IMR-90 (cell line): ENCODE measurements around the gene PIAS2. TPM values are rescaled to one million over a fixed set of nuclear protein-coding genes. Genes with fewer than 3 reads are reported as not detected.

Experiments
- ATAC-seq: fragments of 200-7000 bp; cut with Tn5 transposase; 2 replicates; pipeline ENCODE4 v1.9.1; 2020; ENCODE audit warnings: low read depth, mild to moderate bottlenecking, moderate library complexity
- BruUV-seq: library from RNA; stranded (reverse); fragments of 400-500 nt; replicated peaks from 2 replicates; lab custom pipeline; 2021; lab: Mats Ljungman, UMichigan
- CTCF ChIA-PET: fragments of 300-600 bp; formaldehyde crosslinking; extraction: SDS; loops from one replicate; lab custom pipeline; 2021; ENCODE audit warnings: antibody characterized with exemption; lab: Yijun Ruan, JAX
- POLR2A ChIA-PET: fragments of 300-600 bp; sonication (Branson Sonifier 250); formaldehyde crosslinking; loops from one replicate; lab custom pipeline; 2022; ENCODE audit warnings: antibody characterized with exemption; ENCODE audit not compliant: unreplicated experiment; lab: Charles Lee
- DNase-seq: peaks from one replicate; pipeline ENCODE4 v3.0.0; 2013
- H2AFZ ChIP-seq: replicated peaks from 2 replicates; pipeline ENCODE3; 2013; ENCODE audit warnings: low read length, mild to moderate bottlenecking; ENCODE audit not compliant: poor library complexity
- H2AK5ac ChIP-seq: 2 replicates; pipeline ENCODE4 v1.6.1; 2013; ENCODE audit warnings: low read depth, low read length, inconsistent platforms
- H2AK9ac ChIP-seq: replicated peaks from 2 replicates; pipeline ENCODE3; 2013; ENCODE audit warnings: mild to moderate bottlenecking, low read depth, low read length, moderate library complexity; ENCODE audit not compliant: poor library complexity
- H2BK120ac ChIP-seq: 2 replicates; pipeline ENCODE4 v1.6.1; 2013; ENCODE audit warnings: low read depth, low read length, inconsistent platforms
- H2BK15ac ChIP-seq: 3 replicates; pipeline ENCODE4 v1.6.1; 2013; ENCODE audit warnings: low read depth, low read length, inconsistent platforms
- H2BK20ac ChIP-seq: 2 replicates; pipeline ENCODE4 v1.6.1; 2013; ENCODE audit warnings: low read depth, mild to moderate bottlenecking, inconsistent platforms, low read length, moderate library complexity
- H2BK5ac ChIP-seq: 2 replicates; pipeline ENCODE4 v1.6.1; 2013; ENCODE audit warnings: mild to moderate bottlenecking, low read depth, low read length, inconsistent platforms; ENCODE audit not compliant: poor library complexity, severe bottlenecking
- H3K14ac ChIP-seq: replicated peaks from 2 replicates; pipeline ENCODE4 v1.6.1; 2013; ENCODE audit warnings: low read depth, low read length, inconsistent platforms
- H3K18ac ChIP-seq: 2 replicates; pipeline ENCODE4 v1.6.1; 2013; ENCODE audit warnings: low read depth, low read length, control low read depth
- H3K23ac ChIP-seq: 2 replicates; pipeline ENCODE4 v1.6.1; 2013; ENCODE audit warnings: low read depth, low read length, inconsistent platforms
- H3K27ac ChIP-seq: 2 replicates; pipeline ENCODE4 v1.5.1; 2013; ENCODE audit warnings: mild to moderate bottlenecking, control low read depth, low read length; ENCODE audit not compliant: insufficient read depth
- H3K27me3 ChIP-seq: 2 replicates; pipeline ENCODE4 v1.6.1; 2013; ENCODE audit warnings: low read length; ENCODE audit not compliant: control insufficient read depth, insufficient read depth
- H3K36me3 ChIP-seq: 2 replicates; pipeline ENCODE4 v1.6.1; 2013; ENCODE audit warnings: low read length, mixed read lengths; ENCODE audit not compliant: control insufficient read depth, insufficient read depth
- H3K4ac ChIP-seq: 2 replicates; pipeline ENCODE4 v1.6.1; 2013; ENCODE audit warnings: low read depth, low read length, inconsistent platforms
- H3K4me1 ChIP-seq: 2 replicates; pipeline ENCODE4 v1.6.1; 2013; ENCODE audit warnings: low read length, mixed read lengths; ENCODE audit not compliant: control insufficient read depth, insufficient read depth
- H3K4me2 ChIP-seq: 2 replicates; pipeline ENCODE4 v1.6.1; 2013; ENCODE audit warnings: low read depth, mild to moderate bottlenecking, control low read depth, low read length, moderate library complexity
- H3K4me3 ChIP-seq: 2 replicates; pipeline ENCODE4 v1.5.1; 2013; ENCODE audit warnings: low read depth, mild to moderate bottlenecking, control low read depth, low read length, moderate library complexity; ENCODE audit not compliant: insufficient read depth
- H3K56ac ChIP-seq: 2 replicates; pipeline ENCODE4 v1.6.1; 2013; ENCODE audit warnings: low read length, inconsistent platforms; ENCODE audit not compliant: insufficient read depth; ENCODE audit errors: extremely low read depth
- H3K79me1 ChIP-seq, 2 experiments: 2 replicates each; pipeline ENCODE4 v1.6.1; 2013; ENCODE audit warnings: low read length in 2 of 2, inconsistent platforms in 1 of 2, low read depth in 1 of 2
- H3K9ac ChIP-seq: 2 replicates; pipeline ENCODE4 v1.6.1; 2013; ENCODE audit warnings: low read depth, low read length, control low read depth
- H3K9me1 ChIP-seq: 2 replicates; pipeline ENCODE4 v1.6.1; 2013; ENCODE audit warnings: low read length, inconsistent platforms; ENCODE audit not compliant: insufficient read depth
- H3K9me3 ChIP-seq: 2 replicates; pipeline ENCODE4 v1.6.1; 2013; ENCODE audit warnings: low read length; ENCODE audit not compliant: control insufficient read depth, insufficient read depth
- H4K20me1 ChIP-seq: 2 replicates; pipeline ENCODE4 v1.6.1; 2013; ENCODE audit warnings: low read length, inconsistent platforms; ENCODE audit not compliant: insufficient read depth
- H4K5ac ChIP-seq: 2 replicates; pipeline ENCODE4 v1.6.1; 2013; ENCODE audit warnings: mild to moderate bottlenecking, low read depth, low read length, control low read depth
- H4K8ac ChIP-seq, 2 experiments: 2 replicates each; pipeline ENCODE4 v1.6.1; 2013; ENCODE audit warnings: low read depth in 2 of 2, low read length in 2 of 2, control low read depth in 1 of 2, inconsistent platforms in 1 of 2
- H4K91ac ChIP-seq: 2 replicates; pipeline ENCODE4 v1.6.1; 2013; ENCODE audit warnings: low read depth, low read length, inconsistent platforms; ENCODE audit not compliant: insufficient read depth
- BHLHE40 ChIP-seq: fragments of 150-350 bp; IDR thresholded peaks from 2 replicates; pipeline ENCODE4 v1.6.1; 2016; ENCODE audit warnings: mild to moderate bottlenecking, low read depth, low read length
- CEBPB ChIP-seq: IDR thresholded peaks from 2 replicates; pipeline ENCODE4 v1.6.1; 2012; ENCODE audit warnings: low read depth, low read length, improper control_type of control experiment
- CHD1 ChIP-seq: IDR thresholded peaks from 2 replicates; pipeline ENCODE4 v1.6.1; 2012; ENCODE audit warnings: low read depth, low read length, improper control_type of control experiment
- CTCF ChIP-seq: conservative IDR thresholded peaks from 2 replicates; pipeline ENCODE4 v1.5.1; 2012; ENCODE audit warnings: mild to moderate bottlenecking, low read depth, low read length, improper control_type of control experiment
- FOS ChIP-seq: fragments of 150-350 bp; IDR thresholded peaks from 2 replicates; pipeline ENCODE4 v1.6.1; 2016; ENCODE audit warnings: low read depth, low read length
- MAFK ChIP-seq: IDR thresholded peaks from 2 replicates; pipeline ENCODE4 v1.6.1; 2012; ENCODE audit warnings: low read depth, low read length, improper control_type of control experiment
- MAZ ChIP-seq: IDR thresholded peaks from 2 replicates; pipeline ENCODE4 v1.6.1; 2012; ENCODE audit warnings: low read depth, mild to moderate bottlenecking, low read length, improper control_type of control experiment, moderate library complexity, borderline replicate concordance
- MXI1 ChIP-seq: IDR thresholded peaks from 2 replicates; pipeline ENCODE4 v1.6.1; 2012; ENCODE audit warnings: low read depth, mild to moderate bottlenecking, low read length, moderate library complexity, borderline replicate concordance
- NFE2L2 ChIP-seq: fragments of 150-350 bp; IDR thresholded peaks from 2 replicates; pipeline ENCODE4 v1.6.1; 2016; ENCODE audit warnings: low read depth, mild to moderate bottlenecking, low read length
- POLR2A ChIP-seq: IDR thresholded peaks from 2 replicates; pipeline ENCODE4 v1.6.1; 2012; ENCODE audit warnings: mild to moderate bottlenecking, low read depth, low read length
- RAD21 ChIP-seq: IDR thresholded peaks from 2 replicates; pipeline ENCODE4 v1.6.1; 2012; ENCODE audit warnings: low read length, improper control_type of control experiment
- RCOR1 ChIP-seq: IDR thresholded peaks from 2 replicates; pipeline ENCODE4 v1.6.1; 2012; ENCODE audit warnings: mild to moderate bottlenecking, low read length, improper control_type of control experiment; ENCODE audit not compliant: insufficient replicate concordance
- RFX5 ChIP-seq: IDR thresholded peaks from 2 replicates; pipeline ENCODE4 v1.8.0; 2012; ENCODE audit warnings: low read depth, mild to moderate bottlenecking, low read length, moderate library complexity
- SMC3 ChIP-seq: fragments of 150-350 bp; IDR thresholded peaks from 2 replicates; pipeline ENCODE4 v1.6.1; 2016; ENCODE audit warnings: low read depth, mild to moderate bottlenecking, antibody characterized with exemption, low read length, moderate library complexity
- USF2 ChIP-seq: fragments of 150-350 bp; IDR thresholded peaks from 2 replicates; pipeline ENCODE4 v1.6.1; 2017; ENCODE audit warnings: mild to moderate bottlenecking, antibody characterized with exemption, low read length, low read depth
- WGBS, 2 experiments: methylation state at CpG; one replicate each; pipeline versions ENCODE4 v1.1.5 to v1.1.7; 2013; ENCODE audit warnings: missing lambda C conversion rate in 2 of 2; ENCODE audit not compliant: insufficient read length in 1 of 2; ENCODE audit errors: extremely low coverage in 2 of 2; 5-methylcytosine and 5-hydroxymethylcytosine counted together
- dilution Hi-C: fragments of 300-500 bp; cut with HindIII; formaldehyde crosslinking; loops from one replicate; pipeline ENCODE4 v1.14.3; 2018; ENCODE audit warnings: low sequenced_read_pairs; ENCODE audit not compliant: unreplicated experiment
- in situ Hi-C: fragments of 300-500 bp; cut with MboI; formaldehyde crosslinking; loops from 3 replicates; pipeline ENCODE4 v1.14.3; 2019; ENCODE audit warnings: low sequenced_read_pairs, inconsistent platforms, mixed read lengths
- intact Hi-C: fragments of 100-400 bp; cut with micrococcal nuclease; formaldehyde crosslinking; loops from 2 replicates; pipeline ENCODE4 v1.10.0; 2022
- polyA plus RNA-seq, 3 experiments: library from polyadenylated mRNA; depleted of rRNA; stranded (reverse); fragments of >200 nt; gene quantifications; 2 replicates each; pipeline ENCODE4 v1.2.3, GENCODE V29; 2012; ENCODE audit warnings: low replicate concordance in 1 of 3
- total RNA-seq: library from RNA; depleted of rRNA; stranded (reverse); fragments of >200 nt; gene quantifications from 2 replicates; pipeline ENCODE4 v1.2.3, GENCODE V29; 2012
- TF ChIP-seq, protein P1 (sequence below): fragments of 150-350 bp; IDR thresholded peaks from 2 replicates; pipeline ENCODE4 v1.6.1; 2016; ENCODE audit warnings: low read depth, mild to moderate bottlenecking, low read length, moderate library complexity, borderline replicate concordance

PIAS2 gene
- total and polyA plus RNA-seq, 2 of the 4 experiments (the other 2 are of a cell fraction): 15.1 to 28.9 TPM

GRCh38 chr18:46909497-46909896 lies 7.8 kb downstream of the PIAS2 start:
- Histone ChIP-seq H3K79me1 (peaks cover 5 to 45% of the 10 kb centered on the region in 2 experiments), H2AFZ (no peak overlapping the region), H2BK15ac (no peak overlapping the region), H2AK9ac (no peak overlapping the region), H2BK120ac (no peak overlapping the region), H4K91ac (no peak overlapping the region), H3K4me2 (no peak overlapping the region), H3K27me3 (no peaks in the 10 kb centered on the region), H3K9ac (no peak overlapping the region), H2BK20ac (no peak overlapping the region), H3K9me1 (no peaks in the 10 kb centered on the region), H3K4ac (no peak overlapping the region), H3K4me1 (no peaks in the 10 kb centered on the region), H2BK5ac (no peak overlapping the region), H2AK5ac (no peak overlapping the region), H4K20me1 (peaks cover 18% of the 10 kb centered on the region; the same call in 1 of the 2 replicates), H4K5ac (no peak overlapping the region), H3K14ac (no peak overlapping the region), H3K27ac (no peak overlapping the region), H3K4me3 (no peak overlapping the region), H3K56ac (no peak overlapping the region), H3K18ac (no peak overlapping the region), H3K36me3 (no peaks in the 10 kb centered on the region), H3K9me3 (no peaks in the 10 kb centered on the region), H4K8ac (no peak overlapping the region), H3K23ac (no peak overlapping the region)
- ATAC-seq (no peak), DNase-seq (no peak)
- ChIA-PET POLR2A (no interaction called here), CTCF (no interaction called here)
- no TSS peak for BruUV-seq
- dilution Hi-C loops (no loop called here), intact Hi-C loops (no loop called here), in situ Hi-C loops (no loop called here)
- TF ChIP-seq NFE2L2 (no peak), RFX5 (no peak), CHD1 (no peak), MAZ (no peak), FOS (no peak), MXI1 (no peak), CTCF (no peak), RAD21 (no peak), SMC3 (no peak), CEBPB (no peak), BHLHE40 (no peak), MAFK (no peak), POLR2A (no peak), RCOR1 (no peak), USF2 (no peak)
- TF ChIP-seq, protein P1, sequence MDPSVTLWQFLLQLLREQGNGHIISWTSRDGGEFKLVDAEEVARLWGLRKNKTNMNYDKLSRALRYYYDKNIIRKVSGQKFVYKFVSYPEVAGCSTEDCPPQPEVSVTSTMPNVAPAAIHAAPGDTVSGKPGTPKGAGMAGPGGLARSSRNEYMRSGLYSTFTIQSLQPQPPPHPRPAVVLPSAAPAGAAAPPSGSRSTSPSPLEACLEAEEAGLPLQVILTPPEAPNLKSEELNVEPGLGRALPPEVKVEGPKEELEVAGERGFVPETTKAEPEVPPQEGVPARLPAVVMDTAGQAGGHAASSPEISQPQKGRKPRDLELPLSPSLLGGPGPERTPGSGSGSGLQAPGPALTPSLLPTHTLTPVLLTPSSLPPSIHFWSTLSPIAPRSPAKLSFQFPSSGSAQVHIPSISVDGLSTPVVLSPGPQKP: no peak
- no CpG with 5 or more reads among the region's 3 CpGs for WGBS, 2 experiments
